Measurements from ENCODE around the gene SNX5. TPM values are rescaled to one million over a fixed set of nuclear protein-coding genes. Genes with fewer than 3 reads are reported as not detected.

SNX5 gene
- total and polyA plus RNA-seq, 2 of the 13 experiments (the other 11 are each of a cell fraction or from before 2014, with no cell fraction given): 664 to 1,040 TPM

GRCh38 chr20:17995967-17996819 is 27.6 kb upstream of the SNX5 start (continued):
- TF ChIP-seq GATAD2A (CRISPR knock-in tag; IDR thresholded peaks at IDR 0.05) (peak; percentile 64), THRA (CRISPR knock-in tag; IDR thresholded peaks at IDR 0.05; ENCODE audit: borderline replicate concordance) (peak; percentile 36; the same call in 1 of the 2 replicates), MXD4 (CRISPR knock-in tag; IDR thresholded peaks at IDR 0.05) (peak; percentile 63; the same call in 1 of the 2 replicates), PAF1 (CRISPR knock-in tag; IDR thresholded peaks at IDR 0.05) (no peak), BCL3 (CRISPR knock-in tag; IDR thresholded peaks at IDR 0.05) (no peak), MIER2 (CRISPR knock-in tag; IDR thresholded peaks at IDR 0.05) (0 out of 2 replicates have a peak, but pooled peaks have one; percentile 19), ARID3A (IDR thresholded peaks at IDR 0.05; ENCODE audit: low read depth, low read length) (peak; percentile 68), ZNF605 (CRISPR knock-in tag; IDR thresholded peaks at IDR 0.05) (0 out of 2 replicates have a peak, but pooled peaks have one; percentile 51), ZKSCAN8 (CRISPR knock-in tag; IDR thresholded peaks at IDR 0.05; ENCODE audit: borderline replicate concordance) (peak; percentile 73; the same call in 1 of the 2 replicates), ETS1 (CRISPR knock-in tag; IDR thresholded peaks at IDR 0.05) (no peak), KLF9 (CRISPR knock-in tag; IDR thresholded peaks at IDR 0.05; ENCODE audit: low read depth) (0 out of 2 replicates have a peak, but pooled peaks have one; percentile 51), ZNF124 (CRISPR knock-in tag; IDR thresholded peaks at IDR 0.05) (peak; percentile 85; the same call in 1 of the 2 replicates), NR2F6 (IDR thresholded peaks at IDR 0.05) (no peak), NR2F6 (CRISPR knock-in tag; IDR thresholded peaks at IDR 0.05) (0 out of 2 replicates have a peak, but pooled peaks have one; percentile 37), ZNF501 (CRISPR knock-in tag; IDR thresholded peaks at IDR 0.05) (peak; percentile 27; the same call in 1 of the 2 replicates), ZNF580 (CRISPR knock-in tag; IDR thresholded peaks at IDR 0.05; ENCODE audit: borderline replicate concordance, low read depth) (peak; percentile 61; the same call in 1 of the 2 replicates), HOXA5 (CRISPR knock-in tag; IDR thresholded peaks at IDR 0.05) (peak; percentile 62; the same call in 1 of the 2 replicates), SMC3 (IDR thresholded peaks at IDR 0.05; ENCODE audit: low read length) (peak; percentile 98), SOX6 (IDR thresholded peaks at IDR 0.05) (no peak), SOX6 (CRISPR knock-in tag; IDR thresholded peaks at IDR 0.05) (peak; percentile 43; the same call in 1 of the 2 replicates), ZNF335 (CRISPR knock-in tag; IDR thresholded peaks at IDR 0.05) (peak; percentile 58; the same call in 1 of the 2 replicates), NR2F1 (CRISPR knock-in tag; IDR thresholded peaks at IDR 0.05) (no peak), JUN (CRISPR knock-in tag; IDR thresholded peaks at IDR 0.05) (no peak), SRF (IDR thresholded peaks at IDR 0.05; ENCODE audit: low read depth, low read length) (peak; percentile 51; the same call in 1 of the 2 replicates), ARNTL (CRISPR knock-in tag; IDR thresholded peaks at IDR 0.05) (no peak)
